Liver (tissue), 3 donors: Measurements from ENCODE around the gene ZNF518A.

Experiments used
- CTCF ChIP-seq: fragments of 150-350 bp; IDR thresholded peaks from 2 replicates; pipeline ENCODE4 v1.5.1; 2017; ENCODE audit warnings: improper control_type of control experiment, low read depth, low read length; ENCODE audit not compliant: missing input control
- EGR1 ChIP-seq, 2 donors: IDR thresholded peaks; 2 replicates each; pipeline ENCODE4 v1.6.1; 2016 to 2018; ENCODE audit warnings: antibody characterized with exemption in 2 of 2, low read depth in 2 of 2
- GABPA ChIP-seq, 2 donors: IDR thresholded peaks in 1 of 2; conservative IDR thresholded peaks in 1 of 2; 2 replicates each; pipeline ENCODE4 v1.6.1; 2016; ENCODE audit warnings: antibody characterized with exemption in 2 of 2, mild to moderate bottlenecking in 1 of 2, moderate library complexity in 1 of 2
- HNF4A ChIP-seq, 2 donors: conservative IDR thresholded peaks; 2 replicates each; pipeline ENCODE4 v1.6.1; 2016; ENCODE audit warnings: antibody characterized with exemption in 2 of 2, mild to moderate bottlenecking in 2 of 2
- HNF4G ChIP-seq: IDR thresholded peaks from 2 replicates; pipeline ENCODE4 v1.6.1; 2016; ENCODE audit warnings: antibody characterized with exemption
- JUND ChIP-seq, 2 donors: IDR thresholded peaks; 2 replicates each; pipeline ENCODE4 v1.6.1; 2016; ENCODE audit warnings: antibody characterized with exemption in 2 of 2
- MAX ChIP-seq: IDR thresholded peaks from 2 replicates; pipeline ENCODE4 v1.6.1; 2016; ENCODE audit warnings: antibody characterized with exemption
- RAD21 ChIP-seq, 2 donors: IDR thresholded peaks; 2 replicates each; pipeline ENCODE4 v1.6.1; 2016; ENCODE audit warnings: antibody characterized with exemption in 2 of 2, mild to moderate bottlenecking in 2 of 2
- SP1 ChIP-seq: IDR thresholded peaks from 2 replicates; pipeline ENCODE4 v1.6.1; 2018; ENCODE audit warnings: antibody characterized with exemption, mild to moderate bottlenecking
- TAF1 ChIP-seq: conservative IDR thresholded peaks from 2 replicates; pipeline ENCODE4 v1.6.1; 2016; ENCODE audit warnings: antibody characterized with exemption, mild to moderate bottlenecking
- YY1 ChIP-seq: IDR thresholded peaks from 2 replicates; pipeline ENCODE4 v1.6.1; 2016; ENCODE audit warnings: antibody characterized with exemption, mild to moderate bottlenecking
- ZBTB33 ChIP-seq: IDR thresholded peaks from 2 replicates; pipeline ENCODE4 v1.6.1; 2016; ENCODE audit warnings: antibody characterized with exemption
- TF ChIP-seq, protein P1 (sequence below): IDR thresholded peaks from 2 replicates; pipeline ENCODE4 v1.6.1; 2016; ENCODE audit warnings: antibody characterized with exemption, mild to moderate bottlenecking
- TF ChIP-seq, protein P2 (sequence below): IDR thresholded peaks from 2 replicates; pipeline ENCODE4 v1.6.1; 2016; ENCODE audit warnings: antibody characterized with exemption
- donor health status: healthy.
- donor health status: healthy.

DNA sequence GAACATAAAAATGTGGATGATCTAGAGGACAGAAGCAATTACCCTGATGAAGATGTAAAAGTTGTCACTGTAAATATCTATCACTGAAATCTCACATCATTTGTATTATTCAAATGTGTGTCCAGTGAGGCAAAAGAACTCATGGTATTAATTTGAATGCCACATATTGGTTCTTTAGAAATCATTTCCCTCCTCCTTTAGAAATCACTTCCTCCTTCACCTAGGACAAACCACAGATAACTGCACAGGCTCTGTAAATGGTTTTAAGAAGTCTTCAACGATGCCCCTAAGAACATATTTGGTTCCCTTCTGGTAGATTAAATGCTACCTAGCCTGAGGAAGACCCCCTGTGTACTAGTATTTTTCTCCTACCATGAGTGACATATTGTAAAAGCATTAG is 33.1 kb upstream of the ZNF518A start:
- no peak for TF ChIP-seq EGR1 (IDR thresholded peaks at IDR 0.05; ENCODE audit: low read depth in 2 of 2)
- no peak for TF ChIP-seq CTCF
- TF ChIP-seq MAX: no peak
- TF ChIP-seq, protein P1, sequence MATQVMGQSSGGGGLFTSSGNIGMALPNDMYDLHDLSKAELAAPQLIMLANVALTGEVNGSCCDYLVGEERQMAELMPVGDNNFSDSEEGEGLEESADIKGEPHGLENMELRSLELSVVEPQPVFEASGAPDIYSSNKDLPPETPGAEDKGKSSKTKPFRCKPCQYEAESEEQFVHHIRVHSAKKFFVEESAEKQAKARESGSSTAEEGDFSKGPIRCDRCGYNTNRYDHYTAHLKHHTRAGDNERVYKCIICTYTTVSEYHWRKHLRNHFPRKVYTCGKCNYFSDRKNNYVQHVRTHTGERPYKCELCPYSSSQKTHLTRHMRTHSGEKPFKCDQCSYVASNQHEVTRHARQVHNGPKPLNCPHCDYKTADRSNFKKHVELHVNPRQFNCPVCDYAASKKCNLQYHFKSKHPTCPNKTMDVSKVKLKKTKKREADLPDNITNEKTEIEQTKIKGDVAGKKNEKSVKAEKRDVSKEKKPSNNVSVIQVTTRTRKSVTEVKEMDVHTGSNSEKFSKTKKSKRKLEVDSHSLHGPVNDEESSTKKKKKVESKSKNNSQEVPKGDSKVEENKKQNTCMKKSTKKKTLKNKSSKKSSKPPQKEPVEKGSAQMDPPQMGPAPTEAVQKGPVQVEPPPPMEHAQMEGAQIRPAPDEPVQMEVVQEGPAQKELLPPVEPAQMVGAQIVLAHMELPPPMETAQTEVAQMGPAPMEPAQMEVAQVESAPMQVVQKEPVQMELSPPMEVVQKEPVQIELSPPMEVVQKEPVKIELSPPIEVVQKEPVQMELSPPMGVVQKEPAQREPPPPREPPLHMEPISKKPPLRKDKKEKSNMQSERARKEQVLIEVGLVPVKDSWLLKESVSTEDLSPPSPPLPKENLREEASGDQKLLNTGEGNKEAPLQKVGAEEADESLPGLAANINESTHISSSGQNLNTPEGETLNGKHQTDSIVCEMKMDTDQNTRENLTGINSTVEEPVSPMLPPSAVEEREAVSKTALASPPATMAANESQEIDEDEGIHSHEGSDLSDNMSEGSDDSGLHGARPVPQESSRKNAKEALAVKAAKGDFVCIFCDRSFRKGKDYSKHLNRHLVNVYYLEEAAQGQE: no peak
- no peak for TF ChIP-seq ZBTB33
- TF ChIP-seq TAF1: no peak
- no peak for TF ChIP-seq YY1
- TF ChIP-seq, protein P2, sequence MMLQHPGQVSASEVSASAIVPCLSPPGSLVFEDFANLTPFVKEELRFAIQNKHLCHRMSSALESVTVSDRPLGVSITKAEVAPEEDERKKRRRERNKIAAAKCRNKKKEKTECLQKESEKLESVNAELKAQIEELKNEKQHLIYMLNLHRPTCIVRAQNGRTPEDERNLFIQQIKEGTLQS: no peak
- TF ChIP-seq RAD21 (IDR thresholded peaks at IDR 0.05): no peak
- no peak for TF ChIP-seq SP1
- no peak for TF ChIP-seq GABPA (IDR thresholded peaks at IDR 0.05 in 1 of 2, conservative IDR thresholded peaks at IDR 0.05 in 1 of 2)
- no peak for TF ChIP-seq HNF4G
- no peak for TF ChIP-seq JUND (IDR thresholded peaks at IDR 0.05)
- TF ChIP-seq HNF4A (conservative IDR thresholded peaks at IDR 0.05): no peak
